Coronary artery (tissue), 2 donors: ENCODE data around the gene ADTRP.
"Not testable (repeated sequence)": the region's sequence is repeated elsewhere in the genome, so short reads cannot be mapped to it uniquely, and the experiment has no call there.

Experiments
- DNase-seq: peaks from one replicate; pipeline ENCODE4 v3.0.0-alpha.2; 2017; ENCODE audit warnings: low spot score
- H3K27ac ChIP-seq, 2 donors: fragments of 200-600 bp; sonication (generic); one replicate each; pipeline ENCODE4 v1.5.1; 2016 to 2019
- H3K4me3 ChIP-seq: fragments of 200-600 bp; sonication (generic); 2 replicates; pipeline ENCODE4 v1.5.1; 2016; ENCODE audit warnings: mild to moderate bottlenecking, moderate library complexity
- TF ChIP-seq, protein P1 (sequence below): fragments of 200-600 bp; sonication (generic); IDR thresholded peaks from one replicate; pipeline ENCODE4 v1.5.1; 2019; ENCODE audit warnings: antibody characterized with exemption

Gene ADTRP

DNA sequence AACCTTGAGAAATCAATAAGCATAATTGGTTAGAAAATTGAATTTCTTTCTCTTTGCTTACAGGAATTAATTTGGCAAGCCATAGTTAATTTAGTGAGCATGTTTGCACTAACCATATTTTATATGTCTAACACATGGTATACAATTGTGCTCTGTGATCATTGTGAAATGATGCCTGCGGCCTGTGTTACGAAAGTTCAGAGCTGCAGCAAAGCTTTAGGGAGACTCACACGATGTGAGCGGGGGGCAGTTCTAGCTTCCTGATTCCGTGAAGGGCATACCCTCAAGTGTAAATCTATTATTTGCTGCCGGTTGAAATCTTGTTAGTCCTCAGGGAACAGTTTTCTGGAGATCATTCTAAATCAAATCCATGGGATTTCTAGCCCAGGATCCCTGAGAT, 25.5 kb upstream of the ADTRP start:
- TF ChIP-seq, protein P1, sequence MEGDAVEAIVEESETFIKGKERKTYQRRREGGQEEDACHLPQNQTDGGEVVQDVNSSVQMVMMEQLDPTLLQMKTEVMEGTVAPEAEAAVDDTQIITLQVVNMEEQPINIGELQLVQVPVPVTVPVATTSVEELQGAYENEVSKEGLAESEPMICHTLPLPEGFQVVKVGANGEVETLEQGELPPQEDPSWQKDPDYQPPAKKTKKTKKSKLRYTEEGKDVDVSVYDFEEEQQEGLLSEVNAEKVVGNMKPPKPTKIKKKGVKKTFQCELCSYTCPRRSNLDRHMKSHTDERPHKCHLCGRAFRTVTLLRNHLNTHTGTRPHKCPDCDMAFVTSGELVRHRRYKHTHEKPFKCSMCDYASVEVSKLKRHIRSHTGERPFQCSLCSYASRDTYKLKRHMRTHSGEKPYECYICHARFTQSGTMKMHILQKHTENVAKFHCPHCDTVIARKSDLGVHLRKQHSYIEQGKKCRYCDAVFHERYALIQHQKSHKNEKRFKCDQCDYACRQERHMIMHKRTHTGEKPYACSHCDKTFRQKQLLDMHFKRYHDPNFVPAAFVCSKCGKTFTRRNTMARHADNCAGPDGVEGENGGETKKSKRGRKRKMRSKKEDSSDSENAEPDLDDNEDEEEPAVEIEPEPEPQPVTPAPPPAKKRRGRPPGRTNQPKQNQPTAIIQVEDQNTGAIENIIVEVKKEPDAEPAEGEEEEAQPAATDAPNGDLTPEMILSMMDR, result no peak

DNA sequence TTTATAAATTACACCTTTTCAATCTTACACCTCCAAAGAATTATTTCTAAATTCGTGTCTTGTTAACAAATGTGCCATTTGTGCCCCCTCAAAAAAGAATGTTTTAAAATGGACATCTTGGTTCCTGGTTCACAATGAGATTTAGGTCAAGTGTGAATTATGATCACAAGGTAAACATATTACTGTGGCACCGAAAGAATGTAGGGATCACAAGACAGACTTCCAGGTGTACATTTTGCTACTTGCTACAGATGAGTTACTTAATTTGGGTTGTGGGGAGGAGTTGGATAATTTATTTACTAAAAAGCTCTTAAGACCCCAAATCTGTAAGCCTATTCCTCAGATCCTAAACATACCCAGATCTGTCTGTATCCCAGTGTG, 25.0 kb upstream of the ADTRP start:
- TF ChIP-seq, protein P1, result no peak
- no peak for DNase-seq
- H3K4me3 ChIP-seq, result no peak overlapping the region
- no peak overlapping the region for H3K27ac ChIP-seq

More for the DNA sequence above, 25.5 kb upstream of the ADTRP start:
- DNase-seq, result no peak
- no peak overlapping the region for H3K27ac ChIP-seq
- H3K4me3 ChIP-seq, result no peak overlapping the region

DNA sequence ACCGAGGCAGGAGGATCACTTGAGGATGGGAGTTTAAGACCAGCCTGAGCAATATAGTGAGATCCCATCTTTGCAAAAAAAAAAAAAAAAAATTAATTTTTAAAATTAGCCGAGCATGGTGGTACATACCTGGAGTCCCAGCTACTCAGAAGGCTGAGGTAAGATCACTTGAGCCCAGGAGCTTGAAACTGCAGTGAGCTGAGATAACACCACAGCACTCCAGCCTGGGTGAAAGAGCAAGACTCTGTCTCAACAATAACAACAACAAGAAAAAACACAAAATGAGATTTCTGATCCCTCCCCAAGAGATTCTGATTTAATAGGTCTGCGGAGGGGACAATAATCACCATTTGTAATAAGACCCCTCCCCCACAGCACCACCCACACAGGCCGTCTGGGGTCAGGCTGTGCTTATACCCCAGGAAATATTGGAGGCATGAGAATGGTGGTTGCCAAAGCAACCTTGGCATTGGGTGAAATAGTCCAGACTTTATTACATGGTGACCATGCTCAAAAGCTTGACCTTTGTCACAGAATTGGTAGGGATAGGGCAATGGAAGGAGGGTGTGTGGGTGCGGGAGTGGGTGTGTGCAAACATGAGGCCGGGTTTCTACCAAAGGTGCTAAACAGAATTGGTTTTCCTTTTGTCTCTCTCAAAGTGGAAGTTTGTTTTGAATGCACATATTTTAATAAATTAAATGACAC, 24.4 kb upstream of the ADTRP start:
- no peak for DNase-seq
- no peak overlapping the region for H3K4me3 ChIP-seq
- TF ChIP-seq, protein P1, result no peak
- H3K27ac ChIP-seq, result no peak overlapping the region

DNA sequence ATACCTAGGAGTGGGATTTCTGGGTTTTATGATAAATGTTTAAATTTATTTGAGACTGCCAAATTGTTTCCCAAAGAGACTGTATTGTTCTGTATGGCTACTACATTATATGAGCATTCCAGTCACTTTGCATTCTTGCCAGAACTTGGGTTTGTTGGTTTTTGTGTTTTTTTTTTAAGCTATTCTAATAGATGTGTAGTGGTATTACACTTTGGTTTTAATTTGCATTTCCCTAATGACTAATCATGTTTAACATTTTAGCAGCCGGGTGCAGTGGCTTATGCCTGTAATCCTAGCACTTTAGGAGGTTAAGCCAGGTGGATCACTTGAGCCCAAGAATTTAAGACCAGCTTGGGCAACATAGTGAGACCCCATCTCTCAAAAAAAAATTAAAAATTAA, 21.9 kb upstream of the ADTRP start:
- not testable (repeated sequence) for H3K4me3 ChIP-seq, DNase-seq, H3K27ac ChIP-seq

DNA sequence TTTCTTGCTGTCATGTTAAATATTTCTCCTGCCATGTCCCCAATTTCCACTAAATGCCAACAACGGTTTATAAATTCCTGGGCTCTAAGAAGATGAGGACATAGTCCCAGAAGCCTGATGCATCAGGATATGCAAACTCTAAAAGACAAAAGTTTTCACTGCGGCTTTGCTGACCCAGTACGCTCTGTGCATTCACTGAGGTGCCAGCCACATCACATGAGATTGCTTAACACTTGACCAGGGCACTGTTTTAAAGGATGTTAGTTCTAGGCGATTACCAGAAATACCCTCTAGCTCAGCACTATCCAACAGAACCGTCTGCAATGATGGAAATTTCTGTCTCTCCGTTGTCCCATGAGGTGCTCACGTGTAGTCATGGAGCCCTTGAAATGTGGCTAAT, 19.9 kb upstream of the ADTRP start:
- no peak overlapping the region for H3K4me3 ChIP-seq
- no peak overlapping the region for H3K27ac ChIP-seq
- TF ChIP-seq, protein P1, result no peak
- no peak for DNase-seq

DNA sequence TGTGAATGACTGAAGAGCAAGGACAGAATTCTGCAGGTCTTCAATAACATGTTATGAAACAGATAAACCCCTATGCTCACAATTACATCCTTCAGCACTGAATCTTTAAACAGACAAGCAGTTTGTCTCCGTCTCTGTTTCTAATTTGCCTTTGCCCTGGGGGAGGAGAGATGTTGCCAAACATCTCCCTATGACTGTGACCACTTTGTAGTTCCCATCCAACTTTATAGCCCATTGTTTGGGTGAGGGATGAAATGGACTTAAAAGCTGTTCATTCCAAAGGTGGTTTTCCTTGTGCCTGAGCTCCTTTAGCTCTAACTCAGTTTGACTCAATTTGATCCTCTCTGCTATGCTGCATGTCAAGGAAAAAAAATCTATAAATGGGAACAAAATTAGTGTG, 19.5 kb upstream of the ADTRP start:
- no peak overlapping the region for H3K27ac ChIP-seq
- H3K4me3 ChIP-seq, result no peak overlapping the region
- TF ChIP-seq, protein P1, result no peak
- DNase-seq, result no peak

DNA sequence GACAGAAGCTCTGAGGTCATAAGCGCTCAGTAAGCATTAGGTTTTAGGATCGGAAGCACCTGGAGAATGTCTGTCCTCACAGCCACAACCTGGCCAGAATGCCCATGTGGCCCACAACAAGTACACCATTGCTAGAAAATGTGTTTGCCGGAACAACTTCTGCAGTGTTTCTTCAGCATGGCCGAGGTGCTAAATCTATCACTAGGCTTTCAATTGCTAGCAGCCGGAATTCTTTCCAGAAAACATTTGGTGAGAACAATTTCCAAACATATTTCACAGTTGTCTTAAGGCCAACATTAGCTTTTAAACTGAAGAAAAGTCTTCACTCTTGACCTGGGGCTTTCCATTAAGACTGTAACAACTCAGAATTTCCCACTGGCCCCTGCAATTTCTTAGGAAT, 18.2 kb upstream of the ADTRP start:
- Histone ChIP-seq H3K4me3 (no peak overlapping the region), H3K27ac (no peak overlapping the region)
- TF ChIP-seq, protein P1, result no peak
- DNase-seq, result no peak
